IMR-90 (cell line): ENCODE results near the gene TSHZ1. TPM values are rescaled to one million over a fixed set of nuclear protein-coding genes. Genes with fewer than 3 reads are reported as not detected.

ENCODE experiments used
- ATAC-seq: fragments of 200-7000 bp; cut with Tn5 transposase; 2 replicates; pipeline ENCODE4 v1.9.1; 2020; ENCODE audit warnings: low read depth, mild to moderate bottlenecking, moderate library complexity
- BruUV-seq: library from RNA; stranded (reverse); fragments of 400-500 nt; replicated peaks from 2 replicates; lab custom pipeline; 2021; lab: Mats Ljungman, UMichigan
- CTCF ChIA-PET: fragments of 300-600 bp; formaldehyde crosslinking; extraction: SDS; loops from one replicate; lab custom pipeline; 2021; ENCODE audit warnings: antibody characterized with exemption; lab: Yijun Ruan, JAX
- POLR2A ChIA-PET: fragments of 300-600 bp; sonication (Branson Sonifier 250); formaldehyde crosslinking; loops from one replicate; lab custom pipeline; 2022; ENCODE audit warnings: antibody characterized with exemption; ENCODE audit not compliant: unreplicated experiment; lab: Charles Lee
- DNase-seq: peaks from one replicate; pipeline ENCODE4 v3.0.0; 2013
- H2AFZ ChIP-seq: replicated peaks from 2 replicates; pipeline ENCODE3; 2013; ENCODE audit warnings: low read length, mild to moderate bottlenecking; ENCODE audit not compliant: poor library complexity
- H2AK5ac ChIP-seq: 2 replicates; pipeline ENCODE4 v1.6.1; 2013; ENCODE audit warnings: low read depth, low read length, inconsistent platforms
- H2AK9ac ChIP-seq: replicated peaks from 2 replicates; pipeline ENCODE3; 2013; ENCODE audit warnings: mild to moderate bottlenecking, low read depth, low read length, moderate library complexity; ENCODE audit not compliant: poor library complexity
- H2BK120ac ChIP-seq: 2 replicates; pipeline ENCODE4 v1.6.1; 2013; ENCODE audit warnings: low read depth, low read length, inconsistent platforms
- H2BK15ac ChIP-seq: 3 replicates; pipeline ENCODE4 v1.6.1; 2013; ENCODE audit warnings: low read depth, low read length, inconsistent platforms
- H2BK20ac ChIP-seq: 2 replicates; pipeline ENCODE4 v1.6.1; 2013; ENCODE audit warnings: low read depth, mild to moderate bottlenecking, inconsistent platforms, low read length, moderate library complexity
- H2BK5ac ChIP-seq: 2 replicates; pipeline ENCODE4 v1.6.1; 2013; ENCODE audit warnings: mild to moderate bottlenecking, low read depth, low read length, inconsistent platforms; ENCODE audit not compliant: poor library complexity, severe bottlenecking
- H3K14ac ChIP-seq: replicated peaks from 2 replicates; pipeline ENCODE4 v1.6.1; 2013; ENCODE audit warnings: low read depth, low read length, inconsistent platforms
- H3K18ac ChIP-seq: 2 replicates; pipeline ENCODE4 v1.6.1; 2013; ENCODE audit warnings: low read depth, low read length, control low read depth
- H3K23ac ChIP-seq: 2 replicates; pipeline ENCODE4 v1.6.1; 2013; ENCODE audit warnings: low read depth, low read length, inconsistent platforms
- H3K27ac ChIP-seq: 2 replicates; pipeline ENCODE4 v1.5.1; 2013; ENCODE audit warnings: mild to moderate bottlenecking, control low read depth, low read length; ENCODE audit not compliant: insufficient read depth
- H3K27me3 ChIP-seq: 2 replicates; pipeline ENCODE4 v1.6.1; 2013; ENCODE audit warnings: low read length; ENCODE audit not compliant: control insufficient read depth, insufficient read depth
- H3K36me3 ChIP-seq: 2 replicates; pipeline ENCODE4 v1.6.1; 2013; ENCODE audit warnings: low read length, mixed read lengths; ENCODE audit not compliant: control insufficient read depth, insufficient read depth
- H3K4ac ChIP-seq: 2 replicates; pipeline ENCODE4 v1.6.1; 2013; ENCODE audit warnings: low read depth, low read length, inconsistent platforms
- H3K4me1 ChIP-seq: 2 replicates; pipeline ENCODE4 v1.6.1; 2013; ENCODE audit warnings: low read length, mixed read lengths; ENCODE audit not compliant: control insufficient read depth, insufficient read depth
- H3K4me2 ChIP-seq: 2 replicates; pipeline ENCODE4 v1.6.1; 2013; ENCODE audit warnings: low read depth, mild to moderate bottlenecking, control low read depth, low read length, moderate library complexity
- H3K4me3 ChIP-seq: 2 replicates; pipeline ENCODE4 v1.5.1; 2013; ENCODE audit warnings: low read depth, mild to moderate bottlenecking, control low read depth, low read length, moderate library complexity; ENCODE audit not compliant: insufficient read depth
- H3K56ac ChIP-seq: 2 replicates; pipeline ENCODE4 v1.6.1; 2013; ENCODE audit warnings: low read length, inconsistent platforms; ENCODE audit not compliant: insufficient read depth; ENCODE audit errors: extremely low read depth
- H3K79me1 ChIP-seq, 2 experiments: 2 replicates each; pipeline ENCODE4 v1.6.1; 2013; ENCODE audit warnings: low read length in 2 of 2, inconsistent platforms in 1 of 2, low read depth in 1 of 2
- H3K9ac ChIP-seq: 2 replicates; pipeline ENCODE4 v1.6.1; 2013; ENCODE audit warnings: low read depth, low read length, control low read depth
- H3K9me1 ChIP-seq: 2 replicates; pipeline ENCODE4 v1.6.1; 2013; ENCODE audit warnings: low read length, inconsistent platforms; ENCODE audit not compliant: insufficient read depth
- H3K9me3 ChIP-seq: 2 replicates; pipeline ENCODE4 v1.6.1; 2013; ENCODE audit warnings: low read length; ENCODE audit not compliant: control insufficient read depth, insufficient read depth
- H4K20me1 ChIP-seq: 2 replicates; pipeline ENCODE4 v1.6.1; 2013; ENCODE audit warnings: low read length, inconsistent platforms; ENCODE audit not compliant: insufficient read depth
- H4K5ac ChIP-seq: 2 replicates; pipeline ENCODE4 v1.6.1; 2013; ENCODE audit warnings: mild to moderate bottlenecking, low read depth, low read length, control low read depth
- H4K8ac ChIP-seq, 2 experiments: 2 replicates each; pipeline ENCODE4 v1.6.1; 2013; ENCODE audit warnings: low read depth in 2 of 2, low read length in 2 of 2, control low read depth in 1 of 2, inconsistent platforms in 1 of 2
- H4K91ac ChIP-seq: 2 replicates; pipeline ENCODE4 v1.6.1; 2013; ENCODE audit warnings: low read depth, low read length, inconsistent platforms; ENCODE audit not compliant: insufficient read depth
- MAZ ChIP-seq: IDR thresholded peaks from 2 replicates; pipeline ENCODE4 v1.6.1; 2012; ENCODE audit warnings: low read depth, mild to moderate bottlenecking, low read length, improper control_type of control experiment, moderate library complexity, borderline replicate concordance
- RFX5 ChIP-seq: IDR thresholded peaks from 2 replicates; pipeline ENCODE4 v1.8.0; 2012; ENCODE audit warnings: low read depth, mild to moderate bottlenecking, low read length, moderate library complexity
- WGBS, 2 experiments: methylation state at CpG; one replicate each; pipeline versions ENCODE4 v1.1.5 to v1.1.7; 2013; ENCODE audit warnings: missing lambda C conversion rate in 2 of 2; ENCODE audit not compliant: insufficient read length in 1 of 2; ENCODE audit errors: extremely low coverage in 2 of 2; 5-methylcytosine and 5-hydroxymethylcytosine counted together
- dilution Hi-C: fragments of 300-500 bp; cut with HindIII; formaldehyde crosslinking; loops from one replicate; pipeline ENCODE4 v1.14.3; 2018; ENCODE audit warnings: low sequenced_read_pairs; ENCODE audit not compliant: unreplicated experiment
- in situ Hi-C: fragments of 300-500 bp; cut with MboI; formaldehyde crosslinking; loops from 3 replicates; pipeline ENCODE4 v1.14.3; 2019; ENCODE audit warnings: low sequenced_read_pairs, inconsistent platforms, mixed read lengths
- intact Hi-C: fragments of 100-400 bp; cut with micrococcal nuclease; formaldehyde crosslinking; loops from 2 replicates; pipeline ENCODE4 v1.10.0; 2022
- polyA plus RNA-seq, 3 experiments: library from polyadenylated mRNA; depleted of rRNA; stranded (reverse); fragments of >200 nt; gene quantifications; 2 replicates each; pipeline ENCODE4 v1.2.3, GENCODE V29; 2012; ENCODE audit warnings: low replicate concordance in 1 of 3
- total RNA-seq: library from RNA; depleted of rRNA; stranded (reverse); fragments of >200 nt; gene quantifications from 2 replicates; pipeline ENCODE4 v1.2.3, GENCODE V29; 2012

Gene TSHZ1
- total and polyA plus RNA-seq, 2 of the 4 experiments (the other 2 are of a cell fraction): 7.1 to 10.0 TPM

- peak overlapping the region; percentile 91 for H2BK5ac ChIP-seq
- ChIA-PET CTCF (no interaction called here), POLR2A (interaction anchor here (0.6 kb wide), 1 partner anchor 92 kb away, joined by 3 read pairs; no protein-coding TSS in a partner anchor)
- intact Hi-C loops: loop anchor here (5.0 to 10.0 kb wide), 5 partner anchors 263 to 1139 kb away; no protein-coding TSS in a partner anchor
- BruUV-seq: no TSS peak
- peak overlapping the region; percentile 88 for H2AFZ ChIP-seq
- peak overlapping the region; percentile 68 for H3K18ac ChIP-seq
- H3K4me1 ChIP-seq: peaks cover 8% of the 10 kb centered on the region
- no peaks in the 10 kb centered on the region for H3K27me3 ChIP-seq
- 0% methylated on average over 13 of the region's 65 CpGs; no CpG with 5 or more reads in 1 of the 2 experiments for WGBS, 2 experiments
- H3K36me3 ChIP-seq: no peaks in the 10 kb centered on the region
- in situ Hi-C loops: loop anchor here (5.0 to 25.0 kb wide), 2 partner anchors 274 to 1154 kb away; no protein-coding TSS in a partner anchor
- peak overlapping the region; percentile 59 for H2AK9ac ChIP-seq
- H4K91ac ChIP-seq: peak overlapping the region; percentile 41
- no peak overlapping the region for H2BK20ac ChIP-seq
- peaks cover 11 to 30% of the 10 kb centered on the region in 2 experiments for H3K79me1 ChIP-seq
- peak overlapping the region; percentile 98 for H3K27ac ChIP-seq
- peak overlapping the region; percentile 86 for H3K4me2 ChIP-seq
- peaks cover 4% of the 10 kb centered on the region; the same call in 1 of the 2 replicates for H4K20me1 ChIP-seq
- peak overlapping the region in 1 of 2 experiments; percentile 64; a peak in 2 of 4 replicates for H4K8ac ChIP-seq
- H3K4ac ChIP-seq: peak overlapping the region; percentile 83
- peak overlapping the region; percentile 10 for H2BK120ac ChIP-seq
- peak overlapping the region; percentile 85 for H3K14ac ChIP-seq
- DNase-seq: peak; percentile 60
- peak overlapping the region; percentile 49; the same call in 1 of the 2 replicates for H3K56ac ChIP-seq
- peak overlapping the region; percentile 88 for H3K23ac ChIP-seq
- no peaks in the 10 kb centered on the region for H3K9me1 ChIP-seq
- H2AK5ac ChIP-seq: peak overlapping the region; percentile 45; the same call in 1 of the 2 replicates
- peak; percentile 2 for ATAC-seq
- dilution Hi-C loops: no loop called here
- peak overlapping the region; percentile 85 for H3K9ac ChIP-seq
- peak overlapping the region; percentile 90 for H3K4me3 ChIP-seq
- H2BK15ac ChIP-seq: no peak overlapping the region; the same call in 2 of the 3 replicates
- no peaks in the 10 kb centered on the region for H3K9me3 ChIP-seq
- H4K5ac ChIP-seq: peak overlapping the region; percentile 34; the same call in 1 of the 2 replicates
- TF ChIP-seq RFX5 (no peak), MAZ (peak; percentile 24; the same call in 1 of the 2 replicates)
Observed at GRCh38 chr18:75208155-75208835, 2.3 kb upstream of the TSHZ1 start.
